Mucosa of gallbladder (tissue), 1 donor: ENCODE results near the gene RBM22. TPM values are rescaled to one million over a fixed set of nuclear protein-coding genes. Genes with fewer than 3 reads are reported as not detected.
A peak's percentile ranks its signal among the peaks of the same experiment; 100 is the strongest.

ENCODE experiments used
- DNase-seq: peaks from one replicate; pipeline ENCODE4 v3.0.0-alpha.2; 2020; ENCODE audit warnings: low spot score
- total RNA-seq: library from RNA; stranded (reverse); gene quantifications from one replicate; pipeline ENCODE4 v1.2.1, GENCODE V29; 2021
- donor health status: DM: no; HTN: no; CAD: no.

RBM22 gene
- total RNA-seq, 1 donor from 2014 or later = 46.1 TPM

GRCh38 chr5:150651924-150652671, 48.8 kb downstream of the RBM22 start:
- DNase-seq = no peak

GRCh38 chr5:150651382-150651781, 49.5 kb downstream of the RBM22 start:
- DNase-seq = no peak

DNA sequence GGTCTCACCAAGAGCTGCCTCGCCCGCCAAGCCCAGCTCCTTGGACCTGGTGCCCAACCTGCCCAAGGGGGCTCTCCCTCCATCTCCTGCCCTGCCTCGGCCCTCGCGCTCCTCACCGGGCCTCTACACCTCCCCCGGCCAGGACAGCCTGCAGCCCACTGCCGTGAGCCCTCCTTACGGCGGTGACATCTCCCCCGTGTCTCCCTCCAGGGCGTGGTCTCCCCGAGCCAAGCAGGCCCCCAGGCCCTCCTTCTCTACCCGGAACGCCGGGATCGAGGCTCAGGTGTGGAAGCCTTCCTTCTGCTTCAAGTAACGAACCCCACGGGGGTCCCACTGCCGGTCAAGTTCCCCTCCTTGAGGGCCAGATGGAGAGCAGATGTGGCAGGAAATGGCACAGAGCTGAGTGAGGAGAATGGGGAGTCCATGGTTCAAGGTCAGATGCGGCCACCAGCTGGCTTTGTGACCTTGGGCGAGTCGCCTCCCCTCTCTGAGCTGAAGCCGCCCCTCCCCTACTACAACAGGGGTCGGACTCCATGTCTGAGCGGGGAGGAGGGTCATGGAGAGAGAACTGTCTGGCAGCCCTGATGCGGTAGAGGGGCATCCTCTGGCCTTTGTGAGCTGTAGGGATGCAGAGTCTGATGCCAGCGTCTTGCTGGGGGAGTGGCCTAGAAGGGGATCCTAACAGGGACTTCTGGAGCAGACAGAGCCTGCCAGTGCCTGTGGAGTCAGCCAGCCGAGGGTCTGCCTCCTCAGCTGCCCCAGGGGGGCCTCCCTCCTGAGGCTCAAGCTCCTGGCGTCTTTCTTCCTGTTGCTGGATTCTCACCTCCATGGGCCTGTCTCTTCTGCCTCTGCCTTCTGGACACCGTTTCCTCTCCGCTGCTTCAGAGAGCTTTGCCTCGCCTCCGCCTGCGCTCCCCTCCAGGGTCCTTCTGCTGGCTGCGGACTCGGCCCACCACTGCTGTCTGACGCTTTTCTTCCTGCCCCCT, 50.5 kb downstream of the RBM22 start:
- DNase-seq = no peak

DNA sequence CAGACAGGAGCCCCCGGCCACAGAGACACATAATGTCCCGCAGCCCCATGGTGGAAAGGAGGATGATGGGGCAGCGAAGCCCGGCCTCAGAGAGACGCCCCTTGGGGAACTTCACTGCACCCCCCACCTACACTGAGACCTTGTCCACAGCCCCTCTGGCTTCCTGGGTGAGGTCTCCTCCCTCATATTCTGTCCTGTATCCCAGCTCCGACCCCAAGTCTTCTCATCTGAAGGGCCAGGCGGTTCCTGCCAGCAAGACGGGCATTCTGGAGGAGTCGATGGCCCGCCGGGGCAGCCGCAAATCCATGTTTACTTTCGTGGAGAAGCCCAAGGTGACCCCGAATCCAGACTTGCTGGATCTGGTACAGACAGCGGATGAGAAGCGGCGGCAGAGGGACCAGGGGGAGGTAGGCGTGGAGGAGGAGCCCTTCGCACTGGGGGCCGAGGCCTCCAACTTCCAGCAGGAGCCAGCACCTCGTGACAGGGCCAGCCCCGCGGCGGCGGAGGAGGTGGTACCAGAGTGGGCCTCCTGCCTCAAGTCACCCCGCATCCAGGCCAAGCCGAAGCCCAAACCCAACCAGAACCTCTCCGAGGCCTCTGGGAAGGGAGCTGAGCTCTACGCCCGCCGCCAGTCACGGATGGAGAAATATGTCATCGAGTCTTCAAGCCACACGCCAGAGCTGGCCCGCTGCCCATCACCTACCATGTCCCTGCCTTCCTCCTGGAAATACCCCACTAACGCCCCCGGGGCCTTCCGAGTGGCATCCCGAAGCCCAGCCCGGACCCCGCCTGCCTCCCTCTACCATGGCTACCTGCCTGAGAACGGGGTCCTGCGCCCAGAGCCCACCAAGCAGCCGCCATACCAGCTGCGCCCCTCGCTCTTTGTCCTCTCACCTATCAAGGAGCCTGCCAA, 51.5 kb downstream of the RBM22 start:
- DNase-seq = no peak

DNA sequence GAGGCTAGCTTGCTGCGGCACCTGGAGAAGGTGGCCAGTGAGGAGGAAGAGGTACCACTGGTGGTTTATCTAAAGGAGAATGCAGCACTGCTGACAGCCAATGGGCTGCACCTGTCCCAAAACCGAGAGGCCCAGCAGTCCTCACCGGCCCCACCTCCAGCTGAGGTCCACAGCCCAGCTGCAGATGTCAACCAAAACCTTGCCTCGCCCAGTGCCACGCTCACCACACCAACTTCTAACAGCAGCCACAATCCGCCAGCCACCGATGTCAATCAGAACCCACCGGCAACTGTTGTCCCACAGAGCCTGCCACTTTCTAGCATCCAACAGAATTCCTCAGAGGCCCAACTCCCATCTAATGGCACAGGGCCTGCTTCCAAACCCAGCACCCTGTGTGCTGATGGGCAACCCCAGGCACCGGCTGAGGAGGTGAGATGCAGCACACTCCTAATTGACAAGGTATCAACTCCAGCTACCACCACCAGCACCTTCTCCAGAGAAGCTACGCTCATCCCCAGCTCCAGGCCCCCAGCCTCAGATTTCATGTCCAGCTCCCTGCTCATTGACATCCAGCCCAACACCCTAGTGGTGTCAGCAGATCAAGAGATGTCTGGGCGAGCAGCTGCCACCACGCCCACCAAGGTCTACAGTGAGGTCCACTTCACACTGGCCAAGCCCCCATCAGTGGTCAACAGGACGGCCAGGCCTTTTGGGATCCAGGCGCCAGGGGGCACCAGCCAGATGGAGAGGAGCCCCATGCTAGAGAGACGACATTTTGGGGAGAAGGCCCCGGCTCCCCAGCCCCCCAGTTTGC, 52.4 kb downstream of the RBM22 start:
- no peak for DNase-seq

GRCh38 chr5:150647275-150648251, 53.3 kb downstream of the RBM22 start:
- peak; percentile 46 for DNase-seq

- DNase-seq = peak; percentile 66
Measured at GRCh38 chr5:150645070-150645700, 55.7 kb downstream of the RBM22 start.

DNA sequence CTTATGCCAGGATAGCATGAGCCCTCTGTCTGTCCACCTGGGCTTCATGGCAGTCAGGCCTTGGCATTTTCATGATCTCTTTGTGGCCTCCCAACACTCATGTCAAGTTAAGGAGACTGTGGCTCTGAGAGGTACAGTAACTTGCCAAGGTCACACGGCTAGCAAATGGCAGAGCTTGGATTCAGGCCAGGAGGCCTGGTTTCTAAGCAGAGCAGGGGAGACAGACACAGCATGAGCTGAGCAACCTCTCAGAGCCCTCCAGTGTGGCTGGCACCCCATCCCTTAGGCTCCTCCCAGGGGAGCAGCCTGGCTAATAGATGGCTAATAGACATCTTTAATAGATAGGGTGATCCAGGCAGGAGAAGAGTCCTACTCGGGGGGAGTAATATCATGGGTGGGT, 56.3 kb downstream of the RBM22 start:
- DNase-seq = no peak

- DNase-seq = no peak
Measured at GRCh38 chr5:150644058-150644457, 56.8 kb downstream of the RBM22 start.

- DNase-seq = no peak
Measured at GRCh38 chr5:150642991-150643710, 57.7 kb downstream of the RBM22 start.

DNA sequence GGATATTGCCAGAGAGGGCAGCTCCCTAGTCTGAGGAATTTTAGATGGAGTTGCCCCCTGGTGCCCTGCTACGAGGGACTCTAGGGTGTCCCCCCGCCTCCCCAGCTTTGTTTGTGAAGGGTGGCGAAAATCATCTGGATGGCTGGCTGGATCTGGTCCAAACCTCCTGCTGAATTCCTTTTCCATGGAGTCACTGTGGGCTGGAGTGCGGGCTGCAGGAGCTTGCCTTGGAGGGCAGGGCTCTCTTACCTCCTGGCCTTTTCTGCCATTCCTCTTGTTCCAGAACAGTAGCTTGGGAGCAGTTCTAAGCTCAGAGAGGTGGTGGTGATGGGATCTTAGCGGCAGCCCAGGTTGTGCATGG, 58.3 kb downstream of the RBM22 start:
- DNase-seq = peak; percentile 87

DNA sequence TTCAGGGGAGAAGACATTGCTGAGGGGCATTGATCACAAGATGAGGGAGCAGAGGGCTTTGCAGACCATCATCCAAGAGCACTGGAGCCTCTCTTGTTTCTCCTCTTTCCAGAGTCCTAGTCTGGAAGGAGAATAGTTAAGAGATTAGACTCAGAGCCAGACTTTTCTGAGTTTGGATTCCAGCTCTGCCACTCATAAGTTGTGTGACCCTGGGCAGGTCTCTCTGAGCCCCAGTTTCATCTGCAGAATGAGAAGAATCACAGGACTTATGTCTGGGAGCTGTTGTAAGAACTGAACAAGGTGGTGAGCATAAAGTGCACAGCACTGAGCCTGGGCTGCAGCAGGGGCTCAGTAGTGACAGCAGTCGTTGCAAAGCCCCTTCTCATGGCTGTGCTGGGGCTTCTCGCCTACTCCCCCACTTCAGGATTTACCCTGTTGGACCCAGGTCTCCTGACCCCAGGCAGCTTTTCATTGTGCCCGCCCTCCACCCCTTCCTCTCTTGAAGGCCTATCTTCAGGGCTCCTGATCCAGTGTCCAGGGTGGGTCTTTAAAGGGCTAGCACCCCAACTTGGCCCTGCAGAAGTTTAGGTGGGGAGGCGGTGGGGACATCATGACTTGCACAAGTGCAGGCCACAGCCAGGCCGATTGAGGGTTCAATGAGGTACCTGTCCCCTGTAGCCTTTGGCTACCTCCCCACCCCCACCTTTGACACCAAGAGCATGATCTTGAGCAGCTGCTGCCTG, 58.9 kb downstream of the RBM22 start:
- no peak for DNase-seq

DNA sequence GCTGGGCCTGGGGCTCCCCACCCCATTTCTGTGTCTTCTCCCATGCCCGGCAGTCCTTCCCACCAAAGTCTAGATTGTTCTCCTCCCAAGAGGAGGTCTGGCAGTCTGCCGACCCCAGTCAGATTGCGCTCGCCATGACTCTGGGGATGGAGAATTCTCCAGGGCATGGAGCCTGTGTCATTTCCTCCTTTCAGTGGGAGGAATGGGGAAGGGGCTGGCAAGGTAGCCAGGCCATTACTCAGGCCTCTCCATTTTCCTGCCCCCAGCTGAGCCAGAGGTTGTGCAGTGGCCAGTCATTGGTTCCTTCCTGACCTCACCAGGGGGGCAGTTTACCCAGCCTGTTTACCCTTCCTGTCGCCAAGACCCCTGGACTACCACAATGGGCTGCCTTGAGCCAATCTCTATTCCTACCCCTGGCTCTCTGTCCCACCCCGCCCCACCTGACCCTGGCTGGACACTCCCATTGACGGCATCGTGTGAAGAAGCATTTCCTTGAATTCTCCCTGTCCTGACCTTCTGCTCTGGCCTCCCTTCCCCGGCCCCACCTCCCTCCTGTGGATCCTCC, 59.8 kb downstream of the RBM22 start:
- DNase-seq = peak; percentile 39
